Measurements from ENCODE around the gene UNC5C.
A peak's percentile ranks its signal among the peaks of the same experiment; 100 is the strongest.

UNC5C gene

GRCh38 chr4:95516528-95517017 is 32.2 kb downstream of the UNC5C start:
- peak; percentile 66 for DNase-seq

GRCh38 chr4:95515589-95515988 is 33.2 kb downstream of the UNC5C start:
- no peak for DNase-seq

GRCh38 chr4:95513022-95513421 is 35.8 kb downstream of the UNC5C start:
- peak; percentile 76 for DNase-seq

- DNase-seq = no peak
Observed at GRCh38 chr4:95511477-95511876, 37.3 kb downstream of the UNC5C start.

- no peak for DNase-seq
Observed at GRCh38 chr4:95510877-95511276, 37.9 kb downstream of the UNC5C start.

GRCh38 chr4:95510145-95510544 is 38.6 kb downstream of the UNC5C start:
- DNase-seq = peak; percentile 45

GRCh38 chr4:95508421-95508820 is 40.4 kb downstream of the UNC5C start:
- DNase-seq = no peak

- no peak for DNase-seq
Observed at GRCh38 chr4:95507561-95507960, 41.2 kb downstream of the UNC5C start.

GRCh38 chr4:95507147-95507546 is 41.6 kb downstream of the UNC5C start:
- no peak for DNase-seq

GRCh38 chr4:95506264-95506663 is 42.5 kb downstream of the UNC5C start:
- no peak for DNase-seq

GRCh38 chr4:95505799-95506198 is 43.0 kb downstream of the UNC5C start:
- DNase-seq = no peak

- DNase-seq = no peak
Observed at GRCh38 chr4:95505151-95505550, 43.6 kb downstream of the UNC5C start.

GRCh38 chr4:95504501-95504900 is 44.3 kb downstream of the UNC5C start:
- DNase-seq = no peak

GRCh38 chr4:95500361-95500760 is 48.4 kb downstream of the UNC5C start:
- DNase-seq = no peak

- no peak for DNase-seq
Observed at GRCh38 chr4:95499291-95499696, 49.5 kb downstream of the UNC5C start.

GRCh38 chr4:95494186-95494585 is 54.6 kb downstream of the UNC5C start:
- no peak for DNase-seq

GRCh38 chr4:95478679-95479078 is 70.1 kb downstream of the UNC5C start:
- no peak for DNase-seq

- no peak for DNase-seq
Observed at GRCh38 chr4:95476121-95476520, 72.7 kb downstream of the UNC5C start.

- no peak for DNase-seq
Observed at GRCh38 chr4:95472534-95472933, 76.2 kb downstream of the UNC5C start.

- no peak for DNase-seq
Observed at GRCh38 chr4:95470622-95471021, 78.2 kb downstream of the UNC5C start.

- no peak for DNase-seq
Observed at GRCh38 chr4:95469617-95470016, 79.2 kb downstream of the UNC5C start.

- no peak for DNase-seq
Observed at GRCh38 chr4:95466791-95467190, 82.0 kb downstream of the UNC5C start.

GRCh38 chr4:95465010-95465409 is 83.8 kb downstream of the UNC5C start:
- no peak for DNase-seq

GRCh38 chr4:95462921-95463320 is 85.9 kb downstream of the UNC5C start:
- no peak for DNase-seq

GRCh38 chr4:95457353-95457752 is 91.4 kb downstream of the UNC5C start:
- no peak for DNase-seq

GRCh38 chr4:95450294-95450693 is 98.5 kb downstream of the UNC5C start:
- no peak for DNase-seq

Measured in NCI-H82 (cell line).